GM12878 (cell line): ENCODE data around the gene TTLL1. TPM values are rescaled to one million over a fixed set of nuclear protein-coding genes. Genes with fewer than 3 reads are reported as not detected.

ENCODE experiments used
- ATAC-seq: fragments of 200-7000 bp; cut with Tn5 transposase; 3 replicates; pipeline ENCODE4 v1.9.1; 2020; ENCODE audit warnings: mild to moderate bottlenecking, moderate library complexity
- BruUV-seq: library from RNA; stranded (reverse); fragments of 400-500 nt; replicated peaks from 2 replicates; lab custom pipeline; 2021; lab: Mats Ljungman, UMichigan
- CTCF ChIA-PET: fragments of 300-600 bp; sonication (Branson Sonifier 250); formaldehyde crosslinking; extraction: SDS; loops from one replicate; lab custom pipeline; 2021; ENCODE audit warnings: inconsistent platforms; lab: Yijun Ruan, JAX
- POLR2A ChIA-PET: fragments of 350-600 bp; formaldehyde crosslinking; extraction: SDS; loops from one replicate; lab custom pipeline; 2021; ENCODE audit warnings: inconsistent platforms; lab: Charles Lee
- RAD21 ChIA-PET: fragments of 300-600 bp; sonication (Branson Sonifier 250); formaldehyde crosslinking; loops from one replicate; lab custom pipeline; 2023; ENCODE audit warnings: antibody characterized with exemption; ENCODE audit not compliant: unreplicated experiment; lab: Charles Lee
- SMC1A ChIA-PET: fragments of 300-600 bp; sonication (Branson Sonifier 250); formaldehyde crosslinking; loops from one replicate; lab custom pipeline; 2023; ENCODE audit not compliant: unreplicated experiment, uncharacterized antibody; lab: Charles Lee
- DNase-seq: peaks from one replicate; pipeline ENCODE4 v3.0.0-alpha.2; 2011; ENCODE audit warnings: low read depth, low spot score
- FAIRE-seq: peaks from 3 replicates; lab custom pipeline; 2011; peaks lifted over from hg19 to GRCh38; lab: Jason Lieb, UNC
- H2AFZ ChIP-seq: 2 replicates; pipeline ENCODE4 v1.6.0; 2011; ENCODE audit warnings: low read depth, low read length, control low read depth; ENCODE audit not compliant: control insufficient read depth
- H3K27ac ChIP-seq: 2 replicates; pipeline ENCODE4 v1.5.1; 2011; ENCODE audit warnings: control low read depth; ENCODE audit not compliant: control insufficient read depth, insufficient read depth
- H3K27me3 ChIP-seq, 2 experiments: replicated peaks in 1 of 2; 2 replicates each; pipeline versions ENCODE4 v1.6.0 to v1.6.1; 2011; ENCODE audit warnings: low read length in 1 of 2; ENCODE audit not compliant: control insufficient read depth in 2 of 2, insufficient read depth in 2 of 2
- H3K36me3 ChIP-seq, 2 experiments: 2 replicates each; pipeline ENCODE4 v1.5.1; 2011; ENCODE audit warnings: low read length in 1 of 2; ENCODE audit not compliant: control insufficient read depth in 2 of 2, insufficient read depth in 2 of 2
- H3K4me1 ChIP-seq: 2 replicates; pipeline ENCODE4 v1.6.1; 2011; ENCODE audit warnings: mild to moderate bottlenecking, low read length, moderate library complexity, mixed read lengths; ENCODE audit not compliant: control insufficient read depth, insufficient read depth
- H3K4me2 ChIP-seq: 2 replicates; pipeline ENCODE4 v1.6.0; 2011; ENCODE audit warnings: control low read depth; ENCODE audit not compliant: control insufficient read depth, insufficient read depth
- H3K4me3 ChIP-seq: fragments of 200-600 bp; sonication (generic); 2 replicates; pipeline ENCODE4 v1.5.1; 2016
- H3K79me2 ChIP-seq: 2 replicates; pipeline ENCODE4 v1.6.0; 2011; ENCODE audit warnings: low read length; ENCODE audit not compliant: control insufficient read depth, insufficient read depth
- H3K9ac ChIP-seq: 2 replicates; pipeline ENCODE4 v1.8.0; 2011; ENCODE audit warnings: low read length, control low read depth, mixed read lengths; ENCODE audit not compliant: control insufficient read depth, insufficient read depth
- H3K9me3 ChIP-seq: replicated peaks from 3 replicates; pipeline ENCODE4 v1.5.1; 2011; ENCODE audit warnings: mild to moderate bottlenecking, low read length; ENCODE audit not compliant: control insufficient read depth, insufficient read depth
- H4K20me1 ChIP-seq: 2 replicates; pipeline ENCODE4 v1.6.0; 2011; ENCODE audit not compliant: control insufficient read depth, insufficient read depth
- ESRRA ChIP-seq: IDR thresholded peaks from 2 replicates; pipeline ENCODE4 v1.6.1; 2012; ENCODE audit warnings: mild to moderate bottlenecking, low read length, improper control_type of control experiment
- NFXL1 ChIP-seq: fragments of 450-650 bp; IDR thresholded peaks from 2 replicates; pipeline ENCODE4 v1.6.1; 2017; ENCODE audit warnings: antibody characterized with exemption, mild to moderate bottlenecking, borderline replicate concordance
- SIX5 ChIP-seq: IDR thresholded peaks from 2 replicates; pipeline ENCODE4 v1.6.1; 2011; ENCODE audit warnings: mild to moderate bottlenecking, low read depth, low read length, moderate library complexity; ENCODE audit not compliant: severe bottlenecking
- SMAD1 ChIP-seq: fragments of 450-650 bp; IDR thresholded peaks from 2 replicates; pipeline ENCODE4 v1.6.1; 2018; ENCODE audit warnings: mild to moderate bottlenecking, low read depth; ENCODE audit not compliant: partially characterized antibody
- TCF12 ChIP-seq: IDR thresholded peaks from 2 replicates; pipeline ENCODE4 v1.6.1; 2011; ENCODE audit warnings: low read depth, mild to moderate bottlenecking, low read length
- WGBS: methylation state at CpG from one replicate; pipeline ENCODE4 v1.1.6; 2016; ENCODE audit warnings: low lambda C conversion rate; ENCODE audit not compliant: insufficient replicate concordance, insufficient coverage; ENCODE audit errors: missing lambda C conversion rate; 5-methylcytosine and 5-hydroxymethylcytosine counted together
- in situ Hi-C: fragments of 300-500 bp; cut with MboI; formaldehyde crosslinking; loops from 9 replicates; pipeline ENCODE4 v1.14.3; 2018; ENCODE audit warnings: mixed read lengths
- intact Hi-C: fragments of 100-400 bp; cut with micrococcal nuclease; formaldehyde crosslinking; loops from one replicate; pipeline ENCODE4 v1.14.2; 2022; ENCODE audit not compliant: unreplicated experiment
- polyA plus RNA-seq, 11 experiments: library from polyadenylated mRNA; depleted of rRNA in 4 of 11; unstranded in 6 of 11; stranded (reverse) in 5 of 11; fragments of >200 nt; fragmentation: Nextera tagmentation in 4 of 11; fragmentation: Illumina TruSeq in 1 of 11; extraction: Ambion mirVana in 4 of 11; extraction: Trizol in 1 of 11; gene quantifications; 1 replicate in 1 of 11; 2 replicates in 10 of 11; pipeline versions ENCODE4 v1.2.1 to v1.2.3, GENCODE V29; 2011 to 2016; ENCODE audit warnings: inconsistent platforms in 2 of 11, missing spikeins in 2 of 11, low read depth in 1 of 11
- total RNA-seq, 4 experiments: library from RNA; depleted of rRNA in 3 of 4; stranded (reverse); fragments of >200 nt in 3 of 4; fragmentation: Illumina TruSeq in 1 of 4; extraction: Trizol in 1 of 4; gene quantifications; 2 replicates each; pipeline versions ENCODE4 v1.2.1 to v1.2.3, GENCODE V29; 2013 to 2021
- TF ChIP-seq, protein P1 (sequence below): IDR thresholded peaks from 2 replicates; pipeline ENCODE4 v1.6.1; 2012; ENCODE audit warnings: low read depth, low read length, improper control_type of control experiment
- TF ChIP-seq, protein P2 (sequence below): fragments of 450-650 bp; IDR thresholded peaks from 2 replicates; pipeline ENCODE4 v1.6.1; 2016; ENCODE audit warnings: mild to moderate bottlenecking, moderate library complexity, borderline replicate concordance
- TF ChIP-seq, protein P3 (sequence below), 3 experiments: IDR thresholded peaks in 2 of 3; conservative IDR thresholded peaks in 1 of 3; 2 replicates each; pipeline ENCODE4 v1.5.1; 2011; ENCODE audit warnings: low read depth in 3 of 3, low read length in 3 of 3, mild to moderate bottlenecking in 3 of 3, control low read depth in 2 of 3, moderate library complexity in 2 of 3, inconsistent platforms in 1 of 3, mixed read lengths in 1 of 3; ENCODE audit not compliant: control insufficient read depth in 2 of 3, insufficient read depth in 1 of 3; ENCODE audit errors: extremely low read depth in 1 of 3

Gene TTLL1
- total and polyA plus RNA-seq, 10 of the 15 experiments (the other 5 are each of a cell fraction or from before 2014, with no cell fraction given) = 0.39 to 4.8 (median 3.2) TPM

DNA sequence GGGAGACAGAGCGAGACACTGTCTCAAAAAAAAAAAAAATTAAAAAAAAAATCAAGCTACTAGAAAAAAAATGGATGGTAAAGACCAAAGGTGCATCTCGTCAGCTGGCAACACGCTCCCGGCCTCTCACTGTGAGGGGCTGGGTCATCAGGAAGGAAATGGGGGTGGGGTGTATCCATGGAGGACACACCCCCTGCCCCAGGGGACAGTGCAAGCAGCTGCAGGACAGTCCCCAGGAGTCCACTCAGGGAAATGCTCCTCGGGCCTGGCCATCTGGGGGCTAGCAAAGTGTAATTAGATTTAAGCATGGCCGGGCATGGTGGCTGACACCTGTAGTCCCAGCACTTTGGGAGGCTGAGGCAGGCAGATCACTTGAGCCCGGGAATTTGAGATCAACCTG, 23.1 kb downstream of the TTLL1 start:
- in situ Hi-C loops = no loop called here
- no peak for DNase-seq
- SMC1A ChIA-PET = interaction anchor here (0.5 kb wide), 1 partner anchor 199 kb away, joined by 3 read pairs; no protein-coding TSS in a partner anchor

More for the DNA sequence above, 23.1 kb downstream of the TTLL1 start:
- no peak overlapping the region for H3K27ac ChIP-seq
- H3K9me3 ChIP-seq = no peaks in the 10 kb centered on the region
- CTCF ChIA-PET = interaction anchor here (0.7 to 1.3 kb wide), 2 partner anchors 32 to 39 kb away, joined by 4 read pairs; no protein-coding TSS in a partner anchor
- H4K20me1 ChIP-seq = no peaks in the 10 kb centered on the region
- no peaks in the 10 kb centered on the region for H3K79me2 ChIP-seq
- intact Hi-C loops = no loop called here
- ATAC-seq (no peak), FAIRE-seq (no peak)
- WGBS = 69% methylated on average over 7 of the region's 7 CpGs
- RAD21 ChIA-PET = no interaction called here
- no peaks in the 10 kb centered on the region for H3K4me1 ChIP-seq
- POLR2A ChIA-PET = no interaction called here
- no peaks in the 10 kb centered on the region for H3K27me3 ChIP-seq
- H3K36me3 ChIP-seq = no peaks in the 10 kb centered on the region; a peak in 1 of 4 replicates
- no TSS peak for BruUV-seq
- no peak overlapping the region for H3K4me2 ChIP-seq
- TF ChIP-seq NFXL1 = no peak
- TF ChIP-seq, protein P1, sequence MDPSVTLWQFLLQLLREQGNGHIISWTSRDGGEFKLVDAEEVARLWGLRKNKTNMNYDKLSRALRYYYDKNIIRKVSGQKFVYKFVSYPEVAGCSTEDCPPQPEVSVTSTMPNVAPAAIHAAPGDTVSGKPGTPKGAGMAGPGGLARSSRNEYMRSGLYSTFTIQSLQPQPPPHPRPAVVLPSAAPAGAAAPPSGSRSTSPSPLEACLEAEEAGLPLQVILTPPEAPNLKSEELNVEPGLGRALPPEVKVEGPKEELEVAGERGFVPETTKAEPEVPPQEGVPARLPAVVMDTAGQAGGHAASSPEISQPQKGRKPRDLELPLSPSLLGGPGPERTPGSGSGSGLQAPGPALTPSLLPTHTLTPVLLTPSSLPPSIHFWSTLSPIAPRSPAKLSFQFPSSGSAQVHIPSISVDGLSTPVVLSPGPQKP = no peak
- TF ChIP-seq, protein P2, sequence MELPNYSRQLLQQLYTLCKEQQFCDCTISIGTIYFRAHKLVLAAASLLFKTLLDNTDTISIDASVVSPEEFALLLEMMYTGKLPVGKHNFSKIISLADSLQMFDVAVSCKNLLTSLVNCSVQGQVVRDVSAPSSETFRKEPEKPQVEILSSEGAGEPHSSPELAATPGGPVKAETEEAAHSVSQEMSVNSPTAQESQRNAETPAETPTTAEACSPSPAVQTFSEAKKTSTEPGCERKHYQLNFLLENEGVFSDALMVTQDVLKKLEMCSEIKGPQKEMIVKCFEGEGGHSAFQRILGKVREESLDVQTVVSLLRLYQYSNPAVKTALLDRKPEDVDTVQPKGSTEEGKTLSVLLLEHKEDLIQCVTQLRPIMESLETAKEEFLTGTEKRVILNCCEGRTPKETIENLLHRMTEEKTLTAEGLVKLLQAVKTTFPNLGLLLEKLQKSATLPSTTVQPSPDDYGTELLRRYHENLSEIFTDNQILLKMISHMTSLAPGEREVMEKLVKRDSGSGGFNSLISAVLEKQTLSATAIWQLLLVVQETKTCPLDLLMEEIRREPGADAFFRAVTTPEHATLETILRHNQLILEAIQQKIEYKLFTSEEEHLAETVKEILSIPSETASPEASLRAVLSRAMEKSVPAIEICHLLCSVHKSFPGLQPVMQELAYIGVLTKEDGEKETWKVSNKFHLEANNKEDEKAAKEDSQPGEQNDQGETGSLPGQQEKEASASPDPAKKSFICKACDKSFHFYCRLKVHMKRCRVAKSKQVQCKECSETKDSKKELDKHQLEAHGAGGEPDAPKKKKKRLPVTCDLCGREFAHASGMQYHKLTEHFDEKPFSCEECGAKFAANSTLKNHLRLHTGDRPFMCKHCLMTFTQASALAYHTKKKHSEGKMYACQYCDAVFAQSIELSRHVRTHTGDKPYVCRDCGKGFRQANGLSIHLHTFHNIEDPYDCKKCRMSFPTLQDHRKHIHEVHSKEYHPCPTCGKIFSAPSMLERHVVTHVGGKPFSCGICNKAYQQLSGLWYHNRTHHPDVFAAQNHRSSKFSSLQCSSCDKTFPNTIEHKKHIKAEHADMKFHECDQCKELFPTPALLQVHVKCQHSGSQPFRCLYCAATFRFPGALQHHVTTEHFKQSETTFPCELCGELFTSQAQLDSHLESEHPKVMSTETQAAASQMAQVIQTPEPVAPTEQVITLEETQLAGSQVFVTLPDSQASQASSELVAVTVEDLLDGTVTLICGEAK = no peak
- TF ChIP-seq ESRRA = no peak
- TF ChIP-seq, protein P3, sequence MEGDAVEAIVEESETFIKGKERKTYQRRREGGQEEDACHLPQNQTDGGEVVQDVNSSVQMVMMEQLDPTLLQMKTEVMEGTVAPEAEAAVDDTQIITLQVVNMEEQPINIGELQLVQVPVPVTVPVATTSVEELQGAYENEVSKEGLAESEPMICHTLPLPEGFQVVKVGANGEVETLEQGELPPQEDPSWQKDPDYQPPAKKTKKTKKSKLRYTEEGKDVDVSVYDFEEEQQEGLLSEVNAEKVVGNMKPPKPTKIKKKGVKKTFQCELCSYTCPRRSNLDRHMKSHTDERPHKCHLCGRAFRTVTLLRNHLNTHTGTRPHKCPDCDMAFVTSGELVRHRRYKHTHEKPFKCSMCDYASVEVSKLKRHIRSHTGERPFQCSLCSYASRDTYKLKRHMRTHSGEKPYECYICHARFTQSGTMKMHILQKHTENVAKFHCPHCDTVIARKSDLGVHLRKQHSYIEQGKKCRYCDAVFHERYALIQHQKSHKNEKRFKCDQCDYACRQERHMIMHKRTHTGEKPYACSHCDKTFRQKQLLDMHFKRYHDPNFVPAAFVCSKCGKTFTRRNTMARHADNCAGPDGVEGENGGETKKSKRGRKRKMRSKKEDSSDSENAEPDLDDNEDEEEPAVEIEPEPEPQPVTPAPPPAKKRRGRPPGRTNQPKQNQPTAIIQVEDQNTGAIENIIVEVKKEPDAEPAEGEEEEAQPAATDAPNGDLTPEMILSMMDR (IDR thresholded peaks at IDR 0.05 in 2 of 3, conservative IDR thresholded peaks at IDR 0.05 in 1 of 3; ENCODE audit: control insufficient read depth in 2 of 3, extremely low read depth in 1 of 3, insufficient read depth in 1 of 3, low read depth in 3 of 3, low read length in 3 of 3) = no peak
- TF ChIP-seq SMAD1 = no peak
- TF ChIP-seq TCF12 = no peak
- TF ChIP-seq SIX5 = no peak
- H2AFZ ChIP-seq = no peak overlapping the region
- no peak overlapping the region for H3K9ac ChIP-seq
- H3K4me3 ChIP-seq = no peak overlapping the region
